Measurements from ENCODE around the gene TMCO6.

DNA sequence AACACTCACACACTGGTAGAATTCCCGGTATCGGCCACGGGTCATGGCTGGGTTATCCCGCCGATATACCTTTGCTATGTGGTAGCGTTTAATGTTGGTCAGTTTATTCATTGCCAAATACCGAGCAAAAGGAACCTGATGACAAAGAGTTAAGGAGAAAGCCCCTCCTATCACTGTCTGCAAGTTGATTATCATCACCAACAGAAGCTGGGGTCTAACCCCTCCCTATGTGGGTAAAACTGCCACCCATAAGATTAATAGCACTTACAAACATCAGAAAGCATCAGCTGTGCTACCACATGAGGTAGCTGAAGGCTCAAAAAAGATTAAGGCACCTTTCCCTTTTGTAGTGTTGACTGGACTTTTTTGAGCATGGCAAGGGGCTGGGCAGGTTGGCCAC is 39.7 kb downstream of the TMCO6 start:
- TF ChIP-seq EZH2 (IDR thresholded peaks at IDR 0.05; ENCODE audit: insufficient read depth, poor library complexity, severe bottlenecking) (no peak), EZH2phosphoT487 (IDR thresholded peaks at IDR 0.05; ENCODE audit: insufficient read depth, low read depth) (no peak)

Measured in GM23248 (cell line).